Stomach smooth muscle (tissue), 2 donors: ENCODE data around the gene BRK1.
"Not testable (repeated sequence)": the region's sequence is repeated elsewhere in the genome, so short reads cannot be mapped to it uniquely, and the experiment has no call there.

Source experiments
- H3K27ac ChIP-seq: one replicate; pipeline ENCODE4 v1.7.0; 2013; ENCODE audit warnings: mild to moderate bottlenecking, low read length, inconsistent platforms
- H3K27me3 ChIP-seq, 2 donors: one replicate each; pipeline ENCODE4 v1.7.0; 2013; ENCODE audit warnings: low read length in 2 of 2; ENCODE audit not compliant: insufficient read depth in 2 of 2, control insufficient read depth in 1 of 2
- H3K36me3 ChIP-seq, 2 donors: one replicate each; pipeline ENCODE4 v1.7.0; 2013; ENCODE audit warnings: low read length in 2 of 2; ENCODE audit not compliant: control insufficient read depth in 2 of 2, insufficient read depth in 2 of 2
- H3K4me1 ChIP-seq: one replicate; pipeline ENCODE4 v1.7.0; 2013; ENCODE audit warnings: low read length; ENCODE audit not compliant: control insufficient read depth, insufficient read depth
- H3K4me3 ChIP-seq, 2 donors: one replicate each; pipeline ENCODE4 v1.7.0; 2013; ENCODE audit warnings: low read length in 2 of 2
- H3K9ac ChIP-seq, 2 donors: one replicate each; pipeline ENCODE4 v1.7.0; 2013; ENCODE audit warnings: low read length in 2 of 2, mild to moderate bottlenecking in 1 of 2
- H3K9me3 ChIP-seq, 2 donors: one replicate each; pipeline ENCODE4 v1.7.0; 2013; ENCODE audit warnings: low read length in 2 of 2; ENCODE audit not compliant: control insufficient read depth in 2 of 2
- donor health status: healthy.
- donor health status: Pancreatic carcinoma.

Gene BRK1

GRCh38 chr3:10142707-10143560 is 27.5 kb downstream of the BRK1 start:
- no peaks in the 10 kb centered on the region for H3K36me3 ChIP-seq
- H3K9me3 ChIP-seq: no peaks in the 10 kb centered on the region
- peaks cover 18% of the 10 kb centered on the region for H3K4me1 ChIP-seq
- H3K9ac ChIP-seq: peak overlapping the region in 1 of 2 donors; percentile 69
- no peak overlapping the region for H3K27ac ChIP-seq
- H3K27me3 ChIP-seq: no peaks in the 10 kb centered on the region
- peak overlapping the region; percentile 87 for H3K4me3 ChIP-seq

GRCh38 chr3:10145685-10146084 is 30.2 kb downstream of the BRK1 start:
- H3K27ac ChIP-seq: no peak overlapping the region
- H3K4me1 ChIP-seq: peaks cover 18% of the 10 kb centered on the region
- H3K36me3 ChIP-seq: peaks cover 9 to 14% of the 10 kb centered on the region in 2 donors
- no peak overlapping the region for H3K4me3 ChIP-seq
- no peaks in the 10 kb centered on the region for H3K27me3 ChIP-seq
- no peaks in the 10 kb centered on the region for H3K9me3 ChIP-seq
- H3K9ac ChIP-seq: no peak overlapping the region

GRCh38 chr3:10149226-10149625 is 33.8 kb downstream of the BRK1 start:
- peaks cover 12 to 14% of the 10 kb centered on the region in 2 donors for H3K36me3 ChIP-seq
- H3K9ac ChIP-seq: no peak overlapping the region
- no peaks in the 10 kb centered on the region for H3K9me3 ChIP-seq
- peaks cover 1% of the 10 kb centered on the region for H3K4me1 ChIP-seq
- no peak overlapping the region for H3K27ac ChIP-seq
- no peaks in the 10 kb centered on the region for H3K27me3 ChIP-seq
- H3K4me3 ChIP-seq: no peak overlapping the region

GRCh38 chr3:10150987-10151386 is 35.5 kb downstream of the BRK1 start:
- H3K4me3 ChIP-seq: no peak overlapping the region
- no peaks in the 10 kb centered on the region for H3K27me3 ChIP-seq
- H3K36me3 ChIP-seq: peaks cover 12 to 14% of the 10 kb centered on the region in 2 donors
- H3K27ac ChIP-seq: no peak overlapping the region
- no peaks in the 10 kb centered on the region for H3K9me3 ChIP-seq
- no peak overlapping the region for H3K9ac ChIP-seq
- H3K4me1 ChIP-seq: no peaks in the 10 kb centered on the region

GRCh38 chr3:10154335-10155122 is 39.1 kb downstream of the BRK1 start:
- no peak overlapping the region for H3K27ac ChIP-seq
- peaks cover 7 to 11% of the 10 kb centered on the region in 2 donors for H3K36me3 ChIP-seq
- no peaks in the 10 kb centered on the region for H3K27me3 ChIP-seq
- H3K4me1 ChIP-seq: no peaks in the 10 kb centered on the region
- no peaks in the 10 kb centered on the region for H3K9me3 ChIP-seq
- no peak overlapping the region for H3K9ac ChIP-seq
- no peak overlapping the region for H3K4me3 ChIP-seq

- peaks cover 5 to 6% of the 10 kb centered on the region in 2 donors for H3K36me3 ChIP-seq
- no peak overlapping the region for H3K27ac ChIP-seq
- no peaks in the 10 kb centered on the region for H3K27me3 ChIP-seq
- H3K9me3 ChIP-seq: no peaks in the 10 kb centered on the region
- H3K9ac ChIP-seq: no peak overlapping the region
- no peaks in the 10 kb centered on the region for H3K4me1 ChIP-seq
- no peak overlapping the region for H3K4me3 ChIP-seq
These were observed 39.6 kb downstream of the BRK1 start for GRCh38 chr3:10155123-10155472.

GRCh38 chr3:10155658-10156057 is 40.2 kb downstream of the BRK1 start:
- Histone ChIP-seq H3K4me1 (no peaks in the 10 kb centered on the region), H3K27ac (no peak overlapping the region), H3K27me3 (no peaks in the 10 kb centered on the region), H3K9me3 (no peaks in the 10 kb centered on the region), H3K36me3 (peaks cover under 1 to 4% of the 10 kb centered on the region in 2 donors), H3K9ac (no peak overlapping the region), H3K4me3 (no peak overlapping the region)

GRCh38 chr3:10157031-10157430 is 41.6 kb downstream of the BRK1 start:
- Histone ChIP-seq H3K9me3 (no peaks in the 10 kb centered on the region), H3K27me3 (no peaks in the 10 kb centered on the region), H3K27ac (no peak overlapping the region), H3K4me3 (no peak overlapping the region), H3K4me1 (no peaks in the 10 kb centered on the region), H3K9ac (no peak overlapping the region), H3K36me3 (no peaks in the 10 kb centered on the region)

GRCh38 chr3:10158555-10158954 is 43.1 kb downstream of the BRK1 start:
- not testable (repeated sequence) for H3K4me1 ChIP-seq, H3K9me3 ChIP-seq, H3K9ac ChIP-seq, H3K4me3 ChIP-seq, H3K27me3 ChIP-seq, H3K36me3 ChIP-seq, H3K27ac ChIP-seq

- no peaks in the 10 kb centered on the region for H3K36me3 ChIP-seq
- H3K27me3 ChIP-seq: no peaks in the 10 kb centered on the region
- peaks cover 6% of the 10 kb centered on the region for H3K4me1 ChIP-seq
- H3K9ac ChIP-seq: no peak overlapping the region
- H3K9me3 ChIP-seq: no peaks in the 10 kb centered on the region
- H3K27ac ChIP-seq: no peak overlapping the region
- no peak overlapping the region for H3K4me3 ChIP-seq
These were observed 44.9 kb downstream of the BRK1 start for GRCh38 chr3:10160346-10160745.

GRCh38 chr3:10160925-10161324 is 45.5 kb downstream of the BRK1 start:
- Histone ChIP-seq H3K4me1 (peaks cover 6% of the 10 kb centered on the region), H3K9ac (no peak overlapping the region), H3K27ac (no peak overlapping the region), H3K4me3 (no peak overlapping the region), H3K27me3 (no peaks in the 10 kb centered on the region), H3K9me3 (no peaks in the 10 kb centered on the region), H3K36me3 (no peaks in the 10 kb centered on the region)
